Measurements from ENCODE around the gene MARCHF3.
"Not testable (repeated sequence)": the region's sequence is repeated elsewhere in the genome, so short reads cannot be mapped to it uniquely, and the experiment has no call there.

Gene MARCHF3

DNA sequence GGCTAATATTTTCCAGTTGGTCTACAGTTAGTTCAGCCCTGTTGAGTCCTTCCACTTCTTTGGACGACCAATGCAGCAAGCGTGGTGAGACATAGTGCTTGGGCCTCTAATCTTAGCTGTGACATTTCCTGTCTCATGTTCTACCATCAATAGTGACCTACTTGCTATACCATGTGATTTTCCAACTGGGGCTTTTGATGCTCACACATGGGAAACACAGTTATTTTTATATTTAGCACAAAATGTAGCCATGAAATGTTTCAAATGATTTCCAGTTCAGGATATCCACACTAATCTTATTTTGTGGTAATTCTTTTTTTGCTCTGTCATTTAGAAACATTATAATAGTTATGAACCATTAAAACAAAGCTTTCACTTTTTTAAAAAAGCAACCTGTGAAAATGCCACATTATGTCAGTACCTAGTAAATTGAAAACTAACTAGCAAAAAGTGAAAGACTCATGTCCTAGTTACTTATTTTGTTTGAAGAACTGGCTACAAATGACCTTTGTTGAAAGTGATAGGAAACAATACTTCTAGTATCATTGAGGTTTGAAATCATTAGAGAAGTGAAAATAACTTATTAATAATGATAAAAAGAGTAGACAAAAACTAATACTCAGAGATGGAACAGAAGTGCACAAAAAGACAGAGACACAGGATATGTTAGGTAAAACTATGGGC, 18.3 kb downstream of the MARCHF3 start:
- DNase-seq (ENCODE audit: low read depth), result no peak

- DNase-seq (ENCODE audit: low read depth), result peak; percentile 85
Observed at GRCh38 chr5:127011153-127011552, 19.2 kb downstream of the MARCHF3 start.

- no peak for DNase-seq (ENCODE audit: low read depth)
Observed at GRCh38 chr5:127010362-127010761, 20.0 kb downstream of the MARCHF3 start.

DNA sequence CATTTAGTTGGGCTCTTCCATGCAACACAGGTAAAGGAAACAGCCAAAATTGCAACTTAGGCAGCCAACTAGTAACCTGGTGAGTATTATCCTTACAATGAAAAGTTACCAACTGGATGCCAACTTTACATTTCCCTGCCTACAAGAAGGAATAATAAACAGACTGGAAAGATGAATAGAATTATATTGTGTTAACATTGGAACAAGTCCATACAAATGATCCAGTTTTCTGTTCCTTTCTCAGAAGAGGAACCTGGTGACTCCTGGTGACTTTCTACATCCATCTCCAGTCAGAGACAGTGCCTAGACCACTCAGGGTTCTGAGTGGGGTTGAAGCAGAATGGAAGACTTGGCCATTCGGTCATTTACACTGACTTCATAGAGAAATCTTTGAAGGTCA, 20.6 kb downstream of the MARCHF3 start:
- DNase-seq (ENCODE audit: low read depth), result no peak

GRCh38 chr5:127008300-127008975, 21.9 kb downstream of the MARCHF3 start:
- no peak for DNase-seq (ENCODE audit: low read depth)

DNA sequence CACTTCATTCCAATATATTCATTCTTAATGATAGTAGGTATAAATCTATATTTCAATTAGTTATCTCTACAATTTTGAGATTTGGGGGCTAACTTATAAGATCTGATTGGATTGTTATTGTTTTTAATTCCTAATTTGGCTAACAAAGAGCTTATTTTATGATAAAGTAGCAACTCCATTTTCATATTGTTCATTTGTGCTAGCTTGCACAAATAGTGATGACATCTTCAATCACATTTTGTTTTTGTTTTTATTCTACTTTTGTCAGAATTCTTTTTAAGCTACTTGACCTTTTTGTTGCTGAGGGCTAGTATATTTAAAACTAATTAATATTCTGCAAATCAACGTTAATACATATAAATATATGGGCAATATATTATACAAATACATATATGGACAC, 22.8 kb downstream of the MARCHF3 start:
- DNase-seq (ENCODE audit: low read depth), result no peak

- DNase-seq (ENCODE audit: low read depth), result no peak
Observed at GRCh38 chr5:127006744-127007143, 23.6 kb downstream of the MARCHF3 start.

- DNase-seq (ENCODE audit: low read depth), result not testable (repeated sequence)
Observed at GRCh38 chr5:127005282-127005681, 25.1 kb downstream of the MARCHF3 start.

GRCh38 chr5:127004721-127005120, 25.6 kb downstream of the MARCHF3 start:
- DNase-seq (ENCODE audit: low read depth), result no peak

DNA sequence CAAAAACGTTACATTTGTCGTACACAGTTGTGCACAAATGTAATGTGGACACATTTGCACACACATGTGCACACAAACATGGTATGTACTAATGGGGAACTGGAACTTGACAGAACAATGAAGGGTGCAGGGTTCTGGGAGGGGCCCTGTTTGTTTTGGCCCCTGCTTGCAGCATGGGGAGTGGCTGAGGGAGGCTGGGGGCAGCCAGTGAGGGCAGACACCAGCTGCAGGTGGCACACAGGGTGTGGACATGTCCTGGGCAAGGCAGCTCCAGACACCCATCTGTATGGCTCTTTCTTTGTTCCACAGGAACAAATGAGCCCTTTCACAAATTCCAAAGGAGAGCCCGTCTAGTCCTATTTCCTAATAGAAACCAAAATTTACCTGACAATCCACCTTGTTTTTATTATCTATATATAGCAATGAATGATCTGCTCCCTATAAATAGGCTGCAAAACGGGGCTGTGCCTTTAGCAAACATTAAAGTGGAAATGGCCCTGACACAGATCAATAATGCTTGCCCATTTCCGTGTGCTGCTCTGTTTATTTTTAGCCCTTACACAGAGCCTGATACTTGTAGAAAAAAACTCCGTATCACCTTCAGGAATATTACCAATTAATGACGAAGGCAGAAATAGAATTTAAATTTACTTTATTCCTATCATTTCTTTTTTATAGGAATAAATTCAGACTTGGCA, 26.4 kb downstream of the MARCHF3 start:
- no peak for DNase-seq (ENCODE audit: low read depth)

DNA sequence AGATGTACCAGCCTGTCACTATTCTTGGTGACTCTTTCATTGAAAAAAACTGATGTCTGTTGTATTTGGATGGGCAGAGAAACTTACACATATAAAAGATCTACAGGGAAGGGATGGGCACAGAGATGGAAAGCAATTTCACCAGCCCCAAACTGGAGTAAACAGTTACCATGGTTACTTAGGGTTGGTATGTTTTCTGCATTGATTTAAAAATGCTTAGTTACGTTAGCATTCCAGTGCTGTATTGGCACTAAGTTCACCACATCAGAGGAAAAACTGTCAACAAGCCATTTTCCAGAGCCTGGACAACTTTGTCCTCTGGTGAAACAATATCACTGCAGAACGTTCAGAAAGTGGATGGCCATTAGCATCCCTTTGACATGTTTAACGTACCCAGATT, 28.0 kb downstream of the MARCHF3 start:
- DNase-seq (ENCODE audit: low read depth), result no peak

- DNase-seq (ENCODE audit: low read depth), result peak; percentile 99
Observed at GRCh38 chr5:127001621-127002296, 28.6 kb downstream of the MARCHF3 start.

DNA sequence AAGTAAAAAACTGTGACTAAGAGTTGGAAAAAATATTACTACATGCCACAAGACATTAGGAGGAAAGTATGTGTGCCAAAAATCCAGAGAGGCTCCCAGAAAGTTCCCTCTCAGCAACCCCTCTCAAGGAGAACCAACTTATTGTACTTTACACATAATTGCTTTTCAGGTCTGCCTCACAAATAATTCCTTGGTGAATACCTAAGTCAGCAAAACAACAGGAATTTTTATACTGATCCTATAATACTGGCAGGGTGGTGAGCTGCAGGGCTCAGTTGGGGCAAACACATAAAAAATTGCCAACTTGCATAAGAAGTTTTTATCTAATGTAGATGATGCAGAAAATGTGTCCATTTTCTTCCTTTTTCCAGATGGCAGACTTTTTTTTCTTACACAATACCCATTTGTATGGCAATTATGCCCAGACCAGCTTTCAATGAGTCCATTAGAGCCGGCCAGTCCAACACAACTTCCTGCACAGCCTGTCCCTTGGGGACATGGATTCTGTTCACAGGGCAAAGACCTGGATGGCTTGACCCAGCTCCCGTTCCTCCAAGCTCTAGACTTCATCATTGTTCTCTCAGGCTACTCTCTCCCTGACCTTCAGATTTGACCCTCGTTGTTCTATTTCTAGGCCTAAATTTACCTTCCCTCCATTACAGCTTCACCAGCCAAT, 31.3 kb downstream of the MARCHF3 start:
- DNase-seq (ENCODE audit: low read depth), result no peak

- no peak for DNase-seq (ENCODE audit: low read depth)
Observed at GRCh38 chr5:126998201-126998631, 32.1 kb downstream of the MARCHF3 start.

DNA sequence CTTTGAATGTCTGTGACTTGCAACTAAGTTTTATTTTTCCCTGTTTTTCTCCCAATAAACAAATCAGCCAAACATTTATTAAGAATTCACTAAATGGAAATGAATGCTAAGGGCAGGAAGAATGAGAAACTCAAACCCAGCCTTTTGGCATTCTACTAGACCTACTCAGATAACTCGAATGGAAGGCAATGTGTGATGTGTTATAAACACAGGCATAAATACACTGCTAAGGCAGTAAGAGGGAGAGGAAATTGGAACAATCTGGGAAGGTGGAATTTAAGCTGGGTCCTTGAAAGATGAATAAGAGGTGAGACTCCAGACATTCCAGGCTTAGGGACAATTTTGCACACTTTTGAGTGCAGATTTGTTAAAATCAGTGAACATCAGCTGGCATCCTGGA, 34.7 kb downstream of the MARCHF3 start:
- DNase-seq (ENCODE audit: low read depth), result no peak

DNA sequence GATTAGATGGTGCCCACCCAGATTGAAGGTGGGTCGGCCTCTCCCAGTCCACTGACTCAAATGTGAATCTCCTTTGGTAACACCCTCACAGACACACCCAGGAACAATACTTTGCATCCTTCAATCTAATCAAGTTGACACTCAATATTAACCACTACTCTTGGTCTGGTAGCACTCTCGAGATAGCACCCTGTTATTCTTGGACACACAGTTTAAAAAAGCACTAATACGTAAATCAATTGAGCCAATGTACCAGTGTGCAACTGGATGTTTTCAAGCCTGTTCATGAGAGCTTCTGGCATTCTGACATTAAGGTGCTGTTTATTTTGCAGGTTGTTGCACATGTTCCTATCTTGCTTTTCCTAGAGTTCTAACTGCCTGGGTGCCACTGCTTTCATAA, 35.3 kb downstream of the MARCHF3 start:
- DNase-seq (ENCODE audit: low read depth), result no peak

DNA sequence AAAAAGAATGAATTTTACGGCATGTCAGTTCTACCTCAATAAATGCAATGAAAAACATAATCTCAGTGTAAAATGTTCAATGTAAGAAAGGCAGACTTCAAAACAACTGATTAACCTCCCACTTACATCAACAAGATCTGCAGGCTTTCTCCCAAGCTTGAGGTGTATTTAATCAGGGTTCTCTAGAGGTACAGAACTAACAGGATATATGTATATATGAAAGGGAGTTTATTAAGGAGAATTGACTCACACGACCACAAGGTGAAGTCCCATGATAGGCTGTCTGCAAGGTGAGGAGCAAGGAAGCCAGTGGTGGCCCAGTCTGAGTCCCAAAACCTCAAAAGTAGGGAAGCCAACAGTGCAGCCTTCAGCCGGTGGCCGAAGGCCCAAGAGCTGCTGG, 35.9 kb downstream of the MARCHF3 start:
- DNase-seq (ENCODE audit: low read depth), result no peak

- no peak for DNase-seq (ENCODE audit: low read depth)
Observed at GRCh38 chr5:126988021-126988569, 42.3 kb downstream of the MARCHF3 start.

DNA sequence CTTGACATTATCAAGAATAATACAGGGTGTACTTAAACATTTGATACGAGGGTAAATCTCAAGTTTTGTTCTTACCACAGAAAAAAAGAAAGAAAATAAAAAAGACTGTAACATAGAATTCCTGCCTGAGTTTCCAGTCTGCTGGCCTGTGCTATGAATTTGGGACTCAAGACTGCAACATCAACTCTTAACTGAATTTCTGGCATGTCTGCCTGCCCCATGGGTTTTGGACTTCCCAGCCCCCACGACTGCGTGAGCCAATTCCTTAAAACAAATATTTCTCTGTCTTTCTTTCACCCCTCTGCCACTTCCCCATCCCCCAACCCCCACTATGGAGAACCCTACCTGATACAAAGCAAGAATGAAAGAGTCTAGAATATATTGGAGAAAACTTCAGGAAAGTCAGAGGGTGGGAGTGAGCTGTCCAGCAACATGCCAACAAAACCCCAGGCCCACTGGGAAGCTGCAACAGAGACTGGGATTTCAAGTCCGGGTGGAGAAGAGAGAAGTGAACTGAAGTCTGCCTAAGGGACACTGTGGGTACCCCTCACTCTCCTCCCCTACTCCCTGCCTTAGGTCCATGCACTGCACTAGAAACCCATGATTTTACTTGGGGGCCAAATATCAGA, 43.0 kb downstream of the MARCHF3 start:
- DNase-seq (ENCODE audit: low read depth), result no peak

GRCh38 chr5:126984632-126985031, 45.7 kb downstream of the MARCHF3 start:
- DNase-seq (ENCODE audit: low read depth), result no peak

DNA sequence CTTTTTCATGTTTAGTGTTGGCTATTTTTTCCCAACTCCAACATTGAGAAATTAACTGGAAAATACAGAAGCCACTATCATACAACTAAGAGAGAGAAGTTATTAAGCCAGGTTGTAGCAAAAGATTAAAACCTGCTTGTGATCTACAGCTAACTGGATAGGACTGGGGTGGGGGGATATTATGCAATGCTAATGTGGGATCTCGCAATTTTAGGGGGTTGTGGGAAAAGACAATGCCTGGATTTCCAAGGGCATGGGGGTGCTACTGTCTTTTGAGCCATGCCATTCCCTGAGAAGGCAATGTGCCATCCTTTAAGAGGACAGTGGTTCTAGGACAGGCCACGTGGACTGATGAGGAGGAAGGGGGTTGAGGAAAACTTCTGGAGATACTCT, 46.5 kb downstream of the MARCHF3 start:
- DNase-seq (ENCODE audit: low read depth), result no peak

All from HS-5 (cell line).